Muscle of leg (tissue), 11 donors: ENCODE results near the gene ESRRB. TPM values are rescaled to one million over a fixed set of nuclear protein-coding genes. Genes with fewer than 3 reads are reported as not detected.

Source experiments
- DNase-seq: peaks from one replicate; pipeline ENCODE4 v3.0.0; 2013
- H3K27ac ChIP-seq: one replicate; pipeline ENCODE4 v1.5.1; 2013; ENCODE audit warnings: mild to moderate bottlenecking, low read length, control low read depth
- H3K27me3 ChIP-seq: one replicate; pipeline ENCODE4 v1.6.1; 2013; ENCODE audit warnings: low read length; ENCODE audit not compliant: control insufficient read depth, insufficient read depth
- H3K36me3 ChIP-seq: one replicate; pipeline ENCODE4 v1.6.1; 2013; ENCODE audit warnings: low read length; ENCODE audit not compliant: control insufficient read depth, insufficient read depth
- H3K4me1 ChIP-seq: one replicate; pipeline ENCODE4 v1.6.1; 2013; ENCODE audit warnings: low read length; ENCODE audit not compliant: control insufficient read depth, insufficient read depth
- H3K4me3 ChIP-seq: one replicate; pipeline ENCODE4 v1.5.1; 2013; ENCODE audit warnings: low read length, control low read depth
- H3K9me3 ChIP-seq: replicated peaks from 2 replicates; pipeline ENCODE4 v1.6.1; 2013; ENCODE audit warnings: low read depth, low read length; ENCODE audit not compliant: control insufficient read depth
- WGBS: methylation state at CpG from one replicate; pipeline ENCODE4 v1.1.5; 2013; ENCODE audit warnings: missing lambda C conversion rate; ENCODE audit not compliant: insufficient coverage; 5-methylcytosine and 5-hydroxymethylcytosine counted together
- polyA plus RNA-seq, 8 donors: library from polyadenylated mRNA; unstranded; fragments of 120-200 nt; gene quantifications; one replicate each; pipeline versions ENCODE4 v1.2.1 to v1.2.3, GENCODE V29; 2013; ENCODE audit warnings: inconsistent platforms in 1 of 8, low replicate concordance in 1 of 8; ENCODE audit not compliant: insufficient read length in 8 of 8, insufficient read depth in 1 of 8
- total RNA-seq: library from RNA; stranded (reverse); fragments of 120-200 nt; gene quantifications from one replicate; pipeline ENCODE4 v1.2.4, GENCODE V29; 2013

Gene ESRRB
- total and polyA plus RNA-seq, 9 donors: 1.9 to 3.8 (median 3.3) TPM

- DNase-seq: no peak
- peaks cover 11% of the 10 kb centered on the region for H3K4me1 ChIP-seq
- peaks cover 6% of the 10 kb centered on the region for H3K27me3 ChIP-seq
- WGBS: 50% methylated on average over 1 of the region's 4 CpGs
- no peak overlapping the region for H3K27ac ChIP-seq
- no peak overlapping the region for H3K4me3 ChIP-seq
- no peaks in the 10 kb centered on the region for H3K9me3 ChIP-seq
- H3K36me3 ChIP-seq: no peaks in the 10 kb centered on the region
These were observed 88.9 kb downstream of the ESRRB start for GRCh38 chr14:76464856-76465255.

- whole genome bisulfite sequencing: 35% methylated on average over 7 of the region's 9 CpGs
- H3K9me3 ChIP-seq: no peaks in the 10 kb centered on the region
- DNase-seq: no peak
- no peaks in the 10 kb centered on the region for H3K36me3 ChIP-seq
- H3K27ac ChIP-seq: no peak overlapping the region
- peaks cover 4% of the 10 kb centered on the region for H3K27me3 ChIP-seq
- peaks cover 11% of the 10 kb centered on the region for H3K4me1 ChIP-seq
- H3K4me3 ChIP-seq: no peak overlapping the region
These were observed 89.7 kb downstream of the ESRRB start for GRCh38 chr14:76465664-76466063.

GRCh38 chr14:76467711-76468155, 91.8 kb downstream of the ESRRB start:
- no peak overlapping the region for H3K27ac ChIP-seq
- peak; percentile 90 for DNase-seq
- H3K36me3 ChIP-seq: no peaks in the 10 kb centered on the region
- H3K9me3 ChIP-seq: no peaks in the 10 kb centered on the region
- H3K27me3 ChIP-seq: peaks cover 4% of the 10 kb centered on the region
- WGBS: 10% methylated on average over 2 of the region's 8 CpGs
- H3K4me1 ChIP-seq: peaks cover 21% of the 10 kb centered on the region
- no peak overlapping the region for H3K4me3 ChIP-seq

GRCh38 chr14:76472199-76472723, 96.3 kb downstream of the ESRRB start:
- no peak overlapping the region for H3K27ac ChIP-seq
- 80% methylated on average over 2 of the region's 5 CpGs for WGBS
- no peak overlapping the region for H3K4me3 ChIP-seq
- H3K9me3 ChIP-seq: no peaks in the 10 kb centered on the region
- no peak for DNase-seq
- H3K27me3 ChIP-seq: peaks cover 4% of the 10 kb centered on the region
- H3K36me3 ChIP-seq: no peaks in the 10 kb centered on the region
- peaks cover 34% of the 10 kb centered on the region for H3K4me1 ChIP-seq

GRCh38 chr14:76473481-76474263, 97.7 kb downstream of the ESRRB start:
- Histone ChIP-seq H3K36me3 (no peaks in the 10 kb centered on the region), H3K27me3 (peaks cover 4% of the 10 kb centered on the region), H3K4me1 (peaks cover 23% of the 10 kb centered on the region), H3K27ac (peak overlapping the region; percentile 69), H3K4me3 (no peak overlapping the region), H3K9me3 (no peaks in the 10 kb centered on the region)
- peak; percentile 89 for DNase-seq
- WGBS: 0% methylated on average over 3 of the region's 17 CpGs

GRCh38 chr14:76480426-76480825, 104.5 kb downstream of the ESRRB start:
- H3K4me3 ChIP-seq: no peak overlapping the region
- WGBS: no CpG with 5 or more reads among the region's 1 CpG
- no peaks in the 10 kb centered on the region for H3K36me3 ChIP-seq

GRCh38 chr14:76484355-76484754, 108.4 kb downstream of the ESRRB start:
- no peaks in the 10 kb centered on the region for H3K9me3 ChIP-seq
- no peak overlapping the region for H3K4me3 ChIP-seq
- H3K4me1 ChIP-seq: peaks cover 22% of the 10 kb centered on the region
- 53% methylated on average over 3 of the region's 5 CpGs for WGBS
- H3K27me3 ChIP-seq: no peaks in the 10 kb centered on the region
- no peaks in the 10 kb centered on the region for H3K36me3 ChIP-seq
- no peak for DNase-seq
- H3K27ac ChIP-seq: no peak overlapping the region

More at GRCh38 chr14:76480426-76480825, 104.5 kb downstream of the ESRRB start:
- no peak for DNase-seq
- Histone ChIP-seq H3K27ac (no peak overlapping the region), H3K4me1 (peaks cover under 1% of the 10 kb centered on the region), H3K9me3 (no peaks in the 10 kb centered on the region), H3K27me3 (no peaks in the 10 kb centered on the region)

GRCh38 chr14:76486251-76486743, 110.4 kb downstream of the ESRRB start:
- no peaks in the 10 kb centered on the region for H3K27me3 ChIP-seq
- H3K4me1 ChIP-seq: peaks cover 38% of the 10 kb centered on the region
- H3K4me3 ChIP-seq: no peak overlapping the region
- WGBS: 49% methylated on average over 3 of the region's 7 CpGs
- H3K27ac ChIP-seq: peak overlapping the region; percentile 47
- H3K9me3 ChIP-seq: no peaks in the 10 kb centered on the region
- H3K36me3 ChIP-seq: no peaks in the 10 kb centered on the region
- DNase-seq: peak; percentile 64

- Histone ChIP-seq H3K27ac (no peak overlapping the region), H3K4me3 (no peak overlapping the region), H3K4me1 (peaks cover 42% of the 10 kb centered on the region), H3K36me3 (no peaks in the 10 kb centered on the region), H3K9me3 (no peaks in the 10 kb centered on the region), H3K27me3 (no peaks in the 10 kb centered on the region)
- DNase-seq: no peak
- WGBS: 67% methylated on average over 2 of the region's 4 CpGs
These were observed 112.6 kb downstream of the ESRRB start for GRCh38 chr14:76488551-76488950.

- no peaks in the 10 kb centered on the region for H3K36me3 ChIP-seq
- WGBS: no CpG with 5 or more reads among the region's 3 CpGs
- H3K9me3 ChIP-seq: no peaks in the 10 kb centered on the region
- peaks cover 42% of the 10 kb centered on the region for H3K4me1 ChIP-seq
- no peak for DNase-seq
- no peak overlapping the region for H3K27ac ChIP-seq
- H3K27me3 ChIP-seq: no peaks in the 10 kb centered on the region
- no peak overlapping the region for H3K4me3 ChIP-seq
These were observed 113.7 kb downstream of the ESRRB start for GRCh38 chr14:76489667-76490066.
